Measurements from ENCODE around the gene POLR1C. TPM values are rescaled to one million over a fixed set of nuclear protein-coding genes. Genes with fewer than 3 reads are reported as not detected.
A peak's percentile ranks its signal among the peaks of the same experiment; 100 is the strongest.
"Not testable (repeated sequence)": the region's sequence is repeated elsewhere in the genome, so short reads cannot be mapped to it uniquely, and the experiment has no call there.

The POLR1C gene, protein sequence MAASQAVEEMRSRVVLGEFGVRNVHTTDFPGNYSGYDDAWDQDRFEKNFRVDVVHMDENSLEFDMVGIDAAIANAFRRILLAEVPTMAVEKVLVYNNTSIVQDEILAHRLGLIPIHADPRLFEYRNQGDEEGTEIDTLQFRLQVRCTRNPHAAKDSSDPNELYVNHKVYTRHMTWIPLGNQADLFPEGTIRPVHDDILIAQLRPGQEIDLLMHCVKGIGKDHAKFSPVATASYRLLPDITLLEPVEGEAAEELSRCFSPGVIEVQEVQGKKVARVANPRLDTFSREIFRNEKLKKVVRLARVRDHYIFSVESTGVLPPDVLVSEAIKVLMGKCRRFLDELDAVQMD
- 10 to 100 TPM; 14.7 to 34.3 (median 25.9) TPM for total RNA-seq

DNA sequence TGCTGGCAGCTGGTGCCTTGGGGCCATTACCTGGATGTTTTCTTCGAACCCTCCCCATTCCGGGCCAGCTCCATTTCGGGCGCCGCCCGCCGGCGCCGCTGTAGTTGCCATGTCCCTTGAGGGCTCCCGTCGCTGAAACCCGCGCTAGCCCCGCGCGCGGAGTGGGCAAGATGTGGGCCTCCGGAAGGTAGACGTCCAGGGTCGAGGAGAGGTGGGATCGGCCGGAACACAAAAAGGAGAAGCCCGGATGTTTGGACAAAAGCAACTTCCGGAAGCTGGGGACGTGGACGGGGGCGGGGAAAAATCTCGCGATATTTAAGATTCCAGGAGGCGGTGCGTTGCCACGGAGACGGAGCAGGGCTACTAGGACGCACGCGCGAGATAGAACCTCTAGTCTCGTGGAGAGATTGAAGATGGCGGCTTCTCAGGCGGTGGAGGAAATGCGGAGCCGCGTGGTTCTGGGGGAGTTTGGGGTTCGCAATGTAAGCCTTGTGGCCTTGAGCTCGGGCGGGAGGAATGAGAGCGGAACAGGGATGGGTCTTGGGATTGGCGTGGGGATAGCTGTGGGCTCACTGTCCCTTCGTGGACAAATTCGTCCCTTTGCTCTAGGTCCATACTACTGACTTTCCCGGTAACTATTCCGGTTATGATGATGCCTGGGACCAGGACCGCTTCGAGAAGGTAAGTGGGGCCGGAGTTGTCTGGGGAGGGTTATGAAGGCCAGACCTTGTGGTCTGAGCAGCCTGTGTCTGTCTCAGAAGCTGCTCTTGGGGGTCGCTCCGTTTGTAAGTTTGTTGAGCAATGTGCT, at the start of gene POLR1C, which contains the start of gene YIPF3:
POLR1C (plus strand) TSS at position 393 of the 808 bp plus-strand sequence; CDS start at position 414, 21 bp downstream.
YIPF3 (minus strand) TSS at position 230 of the 808 bp plus-strand sequence; CDS start at position 111, 119 bp downstream.
- intact Hi-C loops (cut with DNase I): no loop called here
- TF ChIP-seq, protein P1, sequence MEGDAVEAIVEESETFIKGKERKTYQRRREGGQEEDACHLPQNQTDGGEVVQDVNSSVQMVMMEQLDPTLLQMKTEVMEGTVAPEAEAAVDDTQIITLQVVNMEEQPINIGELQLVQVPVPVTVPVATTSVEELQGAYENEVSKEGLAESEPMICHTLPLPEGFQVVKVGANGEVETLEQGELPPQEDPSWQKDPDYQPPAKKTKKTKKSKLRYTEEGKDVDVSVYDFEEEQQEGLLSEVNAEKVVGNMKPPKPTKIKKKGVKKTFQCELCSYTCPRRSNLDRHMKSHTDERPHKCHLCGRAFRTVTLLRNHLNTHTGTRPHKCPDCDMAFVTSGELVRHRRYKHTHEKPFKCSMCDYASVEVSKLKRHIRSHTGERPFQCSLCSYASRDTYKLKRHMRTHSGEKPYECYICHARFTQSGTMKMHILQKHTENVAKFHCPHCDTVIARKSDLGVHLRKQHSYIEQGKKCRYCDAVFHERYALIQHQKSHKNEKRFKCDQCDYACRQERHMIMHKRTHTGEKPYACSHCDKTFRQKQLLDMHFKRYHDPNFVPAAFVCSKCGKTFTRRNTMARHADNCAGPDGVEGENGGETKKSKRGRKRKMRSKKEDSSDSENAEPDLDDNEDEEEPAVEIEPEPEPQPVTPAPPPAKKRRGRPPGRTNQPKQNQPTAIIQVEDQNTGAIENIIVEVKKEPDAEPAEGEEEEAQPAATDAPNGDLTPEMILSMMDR (IDR thresholded peaks at IDR 0.05): no peak
- peak in 3 of 4 donors; percentile 26 to 53 (median 34) for TF ChIP-seq POLR2A (IDR thresholded peaks at IDR 0.05)
- WGBS, 2 donors: 0% methylated on average over 32 to 35 of the region's 57 CpGs
- no peaks in the 10 kb centered on the region for H3K9me3 ChIP-seq
- H3K27me3 ChIP-seq: no peaks in the 10 kb centered on the region
- peaks cover 36 to 72% (median 50%) of the 10 kb centered on the region in 3 donors for H3K36me3 ChIP-seq
- peaks cover 22 to 50% (median 32%) of the 10 kb centered on the region in 3 donors for H3K4me1 ChIP-seq
- peak within 1 kb of the TSS; percentile 75 to 94 (median 87) for H3K4me3 ChIP-seq
- H3K27ac ChIP-seq: peak within 1 kb of the TSS; percentile 90 to 96 (median 92)
- DNase-seq: peak; percentile 73

DNA sequence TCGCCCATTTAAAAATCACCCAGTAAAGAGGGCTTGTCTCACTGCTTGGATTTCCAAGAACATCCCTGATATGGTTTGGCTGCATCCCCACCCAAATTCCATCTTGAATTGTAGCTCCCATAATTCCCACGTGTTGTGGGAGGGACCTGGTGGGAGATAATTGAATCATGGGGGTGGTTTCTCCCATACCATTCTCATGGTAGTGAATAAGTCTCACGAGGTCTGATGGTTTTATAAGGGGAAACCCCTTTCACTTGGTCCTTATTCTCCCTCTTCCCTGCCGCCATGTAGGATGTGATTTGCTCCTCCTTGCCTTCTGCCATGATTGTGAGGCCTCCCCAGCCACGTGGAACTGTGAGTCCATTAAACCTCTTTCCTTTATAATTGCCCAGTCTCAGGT, 49.6 kb upstream of the POLR1C start:
- H3K36me3 ChIP-seq; H3K9me3 ChIP-seq; H3K27ac ChIP-seq; DNase-seq; H3K4me3 ChIP-seq; intact Hi-C loops (cut with DNase I): not testable (repeated sequence)
- Histone ChIP-seq H3K4me1 (peaks cover 0 to 11% (median 4%) of the 10 kb centered on the region in 3 donors), H3K27me3 (peaks cover 0 to 91% (median 0%) of the 10 kb centered on the region in 4 donors)
- 46 to 47% methylated on average over 5 of the region's 5 CpGs for WGBS, 2 donors

DNA sequence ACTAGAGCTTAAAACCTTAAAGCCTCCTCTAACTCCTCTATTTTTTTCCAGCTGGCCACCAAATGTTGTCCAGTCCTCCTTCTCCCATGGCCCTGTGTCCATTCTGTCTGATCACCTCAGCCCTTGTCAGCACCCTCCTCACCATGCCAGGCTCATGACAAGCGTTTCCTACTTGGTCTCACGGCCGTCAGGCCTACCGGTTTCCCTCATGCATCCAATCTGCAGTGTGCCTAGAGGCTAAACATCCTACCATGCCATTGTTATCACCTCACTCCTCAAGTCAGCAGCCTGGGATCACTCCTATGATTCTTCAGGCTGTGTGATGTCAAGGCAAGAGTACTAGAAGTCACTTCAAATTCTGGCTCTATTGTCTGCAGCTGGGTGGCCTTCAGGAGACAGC, 49.1 kb upstream of the POLR1C start:
- no peak for DNase-seq
- H3K9me3 ChIP-seq: no peaks in the 10 kb centered on the region
- no peak overlapping the region for H3K4me3 ChIP-seq
- H3K36me3 ChIP-seq: no peaks in the 10 kb centered on the region
- H3K27ac ChIP-seq: no peak overlapping the region
- peaks cover 0 to 89% (median 0%) of the 10 kb centered on the region in 4 donors for H3K27me3 ChIP-seq
- TF ChIP-seq, protein P1 (IDR thresholded peaks at IDR 0.05): no peak
- no peak for TF ChIP-seq POLR2A (IDR thresholded peaks at IDR 0.05)
- peaks cover 0 to 11% (median 4%) of the 10 kb centered on the region in 3 donors for H3K4me1 ChIP-seq
- intact Hi-C loops (cut with DNase I): no loop called here
- WGBS, 2 donors: 79 to 84% methylated on average over 4 of the region's 4 CpGs

DNA sequence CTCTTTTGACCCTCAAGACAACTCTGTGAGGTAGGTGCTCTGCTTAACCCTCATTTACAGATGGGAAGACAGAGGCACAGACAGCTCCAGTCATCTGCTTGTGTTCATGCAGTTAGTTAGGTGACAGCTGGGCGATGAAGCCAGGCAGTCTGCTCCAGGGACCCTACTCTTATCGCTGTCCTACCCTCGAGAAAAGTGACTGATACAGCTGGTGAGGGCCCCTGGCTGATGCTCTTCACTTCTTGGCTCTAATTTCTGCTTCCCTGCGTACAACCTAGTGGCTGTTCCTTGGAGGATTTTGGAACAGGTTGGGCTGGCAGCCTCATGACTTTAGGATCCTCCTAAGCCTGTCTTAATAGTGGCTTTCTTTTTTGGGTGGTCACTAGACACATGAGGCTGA, 48.6 kb upstream of the POLR1C start:
- WGBS, 2 donors: 69 to 76% methylated on average over 4 of the region's 4 CpGs
- intact Hi-C loops (cut with DNase I): no loop called here
- TF ChIP-seq, protein P1 (IDR thresholded peaks at IDR 0.05): no peak
- no peak for TF ChIP-seq POLR2A (IDR thresholded peaks at IDR 0.05)

DNA sequence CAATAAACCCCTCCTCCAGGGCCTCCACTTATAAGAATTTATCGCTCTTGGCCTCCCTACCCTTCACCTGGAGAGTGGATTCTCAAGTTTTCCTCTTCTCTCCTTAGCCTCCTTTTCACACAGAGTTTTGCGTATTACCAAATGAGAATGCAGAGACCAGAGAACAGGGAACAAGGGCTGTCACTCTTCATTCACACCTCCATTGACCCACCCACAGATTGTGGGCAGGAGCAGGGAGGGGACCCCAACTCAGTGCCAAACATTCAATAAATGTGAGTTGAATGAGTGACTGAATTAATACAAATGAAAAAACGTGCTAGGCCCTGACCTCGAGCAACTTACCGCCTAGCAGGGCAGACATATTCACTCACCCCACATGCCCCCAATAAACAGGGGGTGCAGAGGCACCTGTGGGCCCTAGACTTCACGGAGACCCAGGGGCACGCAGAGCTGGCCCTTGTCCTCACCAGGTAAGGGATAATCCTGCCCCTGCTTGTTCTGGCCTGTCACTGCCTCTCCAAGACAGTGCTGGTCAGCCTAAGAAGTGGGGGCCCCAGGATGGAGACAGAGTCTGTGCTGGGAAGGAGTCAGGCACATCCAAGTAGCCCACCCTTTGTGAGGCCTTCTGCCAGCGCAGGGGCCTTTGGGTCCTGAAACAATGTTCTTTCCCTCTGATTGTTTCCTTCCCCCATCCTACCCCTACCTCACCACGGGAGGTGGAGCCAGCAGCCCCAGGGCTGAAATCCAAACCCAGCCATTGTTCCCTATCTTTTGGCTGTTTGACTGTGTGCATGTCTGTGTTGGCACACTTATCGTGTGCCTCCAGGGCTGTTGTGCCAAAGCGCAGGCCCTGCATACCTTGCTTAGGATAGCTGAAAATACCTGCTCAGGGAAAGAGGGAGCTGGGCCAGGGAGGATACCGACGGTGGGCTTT, 47.9 kb upstream of the POLR1C start:
- H3K4me3 ChIP-seq: no peak overlapping the region
- DNase-seq: no peak
- H3K27ac ChIP-seq: no peak overlapping the region

More for the DNA sequence above, 48.6 kb upstream of the POLR1C start:
- Histone ChIP-seq H3K4me1 (peaks cover 0 to 11% (median 4%) of the 10 kb centered on the region in 3 donors), H3K9me3 (no peaks in the 10 kb centered on the region), H3K4me3 (no peak overlapping the region), H3K36me3 (no peaks in the 10 kb centered on the region), H3K27me3 (peaks cover 0 to 85% (median 0%) of the 10 kb centered on the region in 4 donors), H3K27ac (no peak overlapping the region)
- no peak for DNase-seq

More for the DNA sequence above, 47.9 kb upstream of the POLR1C start:
- Histone ChIP-seq H3K4me1 (peaks cover 0 to 11% (median 4%) of the 10 kb centered on the region in 3 donors), H3K27me3 (peaks cover 0 to 77% (median 0%) of the 10 kb centered on the region in 4 donors), H3K36me3 (no peaks in the 10 kb centered on the region), H3K9me3 (no peaks in the 10 kb centered on the region)
- intact Hi-C loops (cut with DNase I): no loop called here
- TF ChIP-seq, protein P1 (IDR thresholded peaks at IDR 0.05): no peak
- no peak for TF ChIP-seq POLR2A (IDR thresholded peaks at IDR 0.05)
- 48 to 52% methylated on average over 8 to 10 of the region's 13 CpGs for WGBS, 2 donors
